GM19099 (cell line): ENCODE data around the gene MRPS2.

Source experiments
- POLR2A ChIP-seq: IDR thresholded peaks from 3 replicates; pipeline ENCODE4 v1.6.1; 2011; ENCODE audit warnings: low read depth; ENCODE audit not compliant: insufficient read length; ENCODE audit errors: extremely low read depth

MRPS2 gene

DNA sequence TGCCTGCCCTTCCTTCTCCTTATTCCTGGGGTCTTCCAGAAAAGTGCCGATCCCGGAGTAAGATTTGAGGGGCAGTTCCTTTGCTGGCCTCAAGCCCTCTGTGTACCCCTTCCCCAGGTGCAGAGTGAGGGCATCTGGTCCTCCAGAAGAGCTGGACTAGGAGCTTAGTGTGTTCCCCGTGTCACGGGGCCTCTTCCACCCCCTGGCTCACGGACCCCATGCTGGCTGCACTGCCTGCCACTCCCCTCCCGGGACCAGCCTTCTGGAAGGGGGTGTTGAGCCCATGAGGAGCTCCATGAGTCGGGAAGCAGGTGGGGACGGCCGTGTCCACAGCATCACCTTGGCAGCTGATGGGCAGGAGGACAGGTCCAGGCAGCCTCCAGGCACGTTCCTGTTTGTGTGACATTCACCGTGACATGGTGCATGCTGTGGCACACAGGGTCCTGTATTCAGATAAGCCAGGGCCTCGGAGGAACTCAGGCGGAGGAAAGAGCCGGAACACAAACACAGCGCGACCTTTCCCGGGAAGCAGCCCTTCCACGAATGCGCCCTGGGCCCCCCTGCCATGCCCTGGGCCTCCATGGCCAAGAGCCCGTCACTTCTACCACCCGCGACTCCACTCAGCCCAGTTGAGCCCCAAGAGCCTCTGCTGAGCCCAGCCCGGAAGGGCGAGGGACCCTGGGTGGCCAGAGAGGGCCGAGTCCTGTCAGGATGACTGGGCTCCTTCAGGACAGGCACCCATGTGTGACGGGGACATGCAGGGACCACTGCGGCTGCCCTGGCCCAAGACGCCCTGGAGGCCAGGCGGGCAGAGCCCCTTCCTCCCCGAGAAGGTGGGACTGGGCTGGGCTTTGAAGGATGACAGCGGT, 14.8 kb downstream of the MRPS2 start:
- TF ChIP-seq POLR2A, result no peak

DNA sequence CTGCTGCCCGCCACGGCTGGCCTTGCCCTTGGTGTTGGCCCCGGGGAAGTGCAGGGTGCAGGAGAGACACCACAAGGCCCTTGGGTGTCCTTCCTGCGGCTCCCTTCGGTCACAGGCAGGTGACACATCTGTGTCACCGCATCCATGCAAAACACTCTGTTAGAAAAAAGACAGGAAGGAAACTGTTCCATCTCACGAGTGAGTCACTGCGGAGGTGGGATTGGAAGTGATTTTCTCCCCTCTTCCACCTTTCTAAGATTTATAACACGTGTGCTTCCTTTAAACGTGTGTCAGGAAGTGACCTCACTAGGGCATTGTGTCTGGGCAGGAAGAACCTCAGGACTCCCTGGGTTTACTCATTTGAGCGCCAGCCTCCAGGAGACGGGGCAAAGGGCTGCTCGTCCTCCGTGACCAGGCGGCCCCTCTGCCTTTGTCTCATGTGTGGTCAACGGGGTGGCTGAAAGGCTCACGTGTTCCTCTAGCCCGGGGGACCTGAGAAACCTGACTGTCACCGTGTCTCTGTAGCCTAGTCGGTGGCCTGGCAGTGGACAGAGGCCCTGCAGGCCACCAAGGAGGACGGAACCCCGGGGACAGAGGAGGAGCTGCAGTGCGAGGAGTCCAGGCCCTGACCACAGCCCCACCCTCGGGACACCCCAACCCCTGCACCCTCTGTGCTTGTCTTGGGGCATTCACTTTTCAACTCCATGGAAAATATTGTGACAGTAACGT, 15.8 kb downstream of the MRPS2 start:
- no peak for TF ChIP-seq POLR2A

DNA sequence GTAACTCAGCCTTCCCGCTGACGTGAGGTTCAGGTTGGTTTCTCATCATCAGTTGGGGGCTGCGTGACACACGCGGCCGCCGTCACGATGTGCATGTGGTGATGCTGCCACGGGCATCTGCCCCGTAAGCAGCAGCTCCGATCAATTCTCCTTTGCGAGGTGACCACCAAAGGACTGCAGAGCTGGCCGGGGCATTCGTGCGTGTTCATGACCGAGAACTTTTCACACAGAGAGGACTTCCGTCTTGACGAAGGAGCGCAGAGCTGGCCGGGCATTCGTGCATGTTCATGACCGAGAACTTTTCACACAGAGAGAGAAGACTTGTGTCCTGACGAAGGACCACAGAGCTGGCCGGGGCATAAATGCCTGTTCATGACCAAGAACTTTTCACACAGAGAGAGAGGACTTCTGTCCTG, 16.9 kb downstream of the MRPS2 start:
- TF ChIP-seq POLR2A, result no peak

GRCh38 chr9:135519179-135519971, 18.9 kb downstream of the MRPS2 start:
- TF ChIP-seq POLR2A, result no peak

- TF ChIP-seq POLR2A, result no peak
Measured at GRCh38 chr9:135520916-135521607, 20.6 kb downstream of the MRPS2 start, which contains the start of gene LCN1. Gene LCN1 (plus strand): TSS chr9:135521440. CDS start chr9:135521498, 58 bp downstream.

- no peak for TF ChIP-seq POLR2A
Measured at GRCh38 chr9:135521608-135522095, 21.2 kb downstream of the MRPS2 start.

DNA sequence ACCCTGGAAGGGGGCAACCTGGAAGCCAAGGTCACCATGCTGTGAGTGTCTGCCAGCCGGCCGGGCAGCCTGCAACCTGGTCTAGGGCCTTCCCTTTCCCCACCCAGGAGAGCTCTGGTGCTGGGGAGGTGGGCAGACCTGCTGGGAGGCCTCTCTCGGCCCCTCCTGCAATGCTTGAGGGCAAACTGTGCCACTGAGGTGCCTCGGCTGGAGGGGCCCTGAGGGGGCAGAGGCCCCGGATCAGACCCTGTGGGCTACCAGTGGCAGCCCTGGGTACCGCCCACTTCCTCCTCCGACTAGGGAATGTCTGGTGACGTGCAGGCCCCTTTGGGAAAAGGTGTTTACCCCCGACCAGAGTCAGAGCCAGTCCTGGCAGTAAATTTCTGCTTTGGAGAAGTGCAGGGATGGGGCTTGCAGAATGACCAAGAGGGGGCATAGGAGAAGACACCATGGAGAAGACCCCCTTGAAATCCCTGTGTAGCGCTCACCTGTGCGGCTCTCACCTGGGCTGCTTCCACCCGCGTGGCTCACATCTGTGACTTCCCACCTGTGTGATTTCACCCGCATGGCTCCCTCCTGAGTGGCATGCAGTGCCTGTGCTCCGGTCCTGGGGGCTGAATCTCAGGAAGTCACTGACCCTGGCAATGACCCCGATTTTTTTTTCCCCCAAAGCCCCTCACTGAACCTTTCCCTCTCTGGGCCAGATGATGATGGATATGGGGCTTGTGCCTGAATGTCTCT, 21.8 kb downstream of the MRPS2 start:
- no peak for TF ChIP-seq POLR2A

- TF ChIP-seq POLR2A, result no peak
Measured at GRCh38 chr9:135522931-135523330, 22.4 kb downstream of the MRPS2 start.

GRCh38 chr9:135523521-135524129, 23.1 kb downstream of the MRPS2 start:
- TF ChIP-seq POLR2A, result no peak

- no peak for TF ChIP-seq POLR2A
Measured at GRCh38 chr9:135524130-135524861, 23.8 kb downstream of the MRPS2 start.

GRCh38 chr9:135525241-135526088, 25.0 kb downstream of the MRPS2 start:
- no peak for TF ChIP-seq POLR2A
